GM12878 (cell line): Measurements from ENCODE around the gene FOS. TPM values are rescaled to one million over a fixed set of nuclear protein-coding genes. Genes with fewer than 3 reads are reported as not detected.
A peak's percentile ranks its signal among the peaks of the same experiment; 100 is the strongest.

Experiments
- ATAC-seq: fragments of 200-7000 bp; cut with Tn5 transposase; 3 replicates; pipeline ENCODE4 v1.9.1; 2020; ENCODE audit warnings: mild to moderate bottlenecking, moderate library complexity
- BruUV-seq: library from RNA; stranded (reverse); fragments of 400-500 nt; replicated peaks from 2 replicates; lab custom pipeline; 2021; lab: Mats Ljungman, UMichigan
- CTCF ChIA-PET: fragments of 300-600 bp; sonication (Branson Sonifier 250); formaldehyde crosslinking; extraction: SDS; loops from one replicate; lab custom pipeline; 2021; ENCODE audit warnings: inconsistent platforms; lab: Yijun Ruan, JAX
- POLR2A ChIA-PET: fragments of 350-600 bp; formaldehyde crosslinking; extraction: SDS; loops from one replicate; lab custom pipeline; 2021; ENCODE audit warnings: inconsistent platforms; lab: Charles Lee
- RAD21 ChIA-PET: fragments of 300-600 bp; sonication (Branson Sonifier 250); formaldehyde crosslinking; loops from one replicate; lab custom pipeline; 2023; ENCODE audit warnings: antibody characterized with exemption; ENCODE audit not compliant: unreplicated experiment; lab: Charles Lee
- SMC1A ChIA-PET: fragments of 300-600 bp; sonication (Branson Sonifier 250); formaldehyde crosslinking; loops from one replicate; lab custom pipeline; 2023; ENCODE audit not compliant: unreplicated experiment, uncharacterized antibody; lab: Charles Lee
- DNase-seq: peaks from one replicate; pipeline ENCODE4 v3.0.0-alpha.2; 2011; ENCODE audit warnings: low read depth, low spot score
- FAIRE-seq: peaks from 3 replicates; lab custom pipeline; 2011; peaks lifted over from hg19 to GRCh38; lab: Jason Lieb, UNC
- H2AFZ ChIP-seq: 2 replicates; pipeline ENCODE4 v1.6.0; 2011; ENCODE audit warnings: low read depth, low read length, control low read depth; ENCODE audit not compliant: control insufficient read depth
- H3K27ac ChIP-seq: 2 replicates; pipeline ENCODE4 v1.5.1; 2011; ENCODE audit warnings: control low read depth; ENCODE audit not compliant: control insufficient read depth, insufficient read depth
- H3K27me3 ChIP-seq, 2 experiments: replicated peaks in 1 of 2; 2 replicates each; pipeline versions ENCODE4 v1.6.0 to v1.6.1; 2011; ENCODE audit warnings: low read length in 1 of 2; ENCODE audit not compliant: control insufficient read depth in 2 of 2, insufficient read depth in 2 of 2
- H3K36me3 ChIP-seq, 2 experiments: 2 replicates each; pipeline ENCODE4 v1.5.1; 2011; ENCODE audit warnings: low read length in 1 of 2; ENCODE audit not compliant: control insufficient read depth in 2 of 2, insufficient read depth in 2 of 2
- H3K4me1 ChIP-seq: 2 replicates; pipeline ENCODE4 v1.6.1; 2011; ENCODE audit warnings: mild to moderate bottlenecking, low read length, moderate library complexity, mixed read lengths; ENCODE audit not compliant: control insufficient read depth, insufficient read depth
- H3K4me2 ChIP-seq: 2 replicates; pipeline ENCODE4 v1.6.0; 2011; ENCODE audit warnings: control low read depth; ENCODE audit not compliant: control insufficient read depth, insufficient read depth
- H3K4me3 ChIP-seq: fragments of 200-600 bp; sonication (generic); 2 replicates; pipeline ENCODE4 v1.5.1; 2016
- H3K79me2 ChIP-seq: 2 replicates; pipeline ENCODE4 v1.6.0; 2011; ENCODE audit warnings: low read length; ENCODE audit not compliant: control insufficient read depth, insufficient read depth
- H3K9ac ChIP-seq: 2 replicates; pipeline ENCODE4 v1.8.0; 2011; ENCODE audit warnings: low read length, control low read depth, mixed read lengths; ENCODE audit not compliant: control insufficient read depth, insufficient read depth
- H3K9me3 ChIP-seq: replicated peaks from 3 replicates; pipeline ENCODE4 v1.5.1; 2011; ENCODE audit warnings: mild to moderate bottlenecking, low read length; ENCODE audit not compliant: control insufficient read depth, insufficient read depth
- H4K20me1 ChIP-seq: 2 replicates; pipeline ENCODE4 v1.6.0; 2011; ENCODE audit not compliant: control insufficient read depth, insufficient read depth
- ATF7 ChIP-seq: fragments of 450-650 bp; IDR thresholded peaks from 2 replicates; pipeline ENCODE4 v1.6.1; 2016; ENCODE audit warnings: low read depth, mild to moderate bottlenecking
- BMI1 ChIP-seq: fragments of 450-650 bp; IDR thresholded peaks from 2 replicates; pipeline ENCODE4 v1.6.1; 2016; ENCODE audit warnings: mild to moderate bottlenecking, moderate library complexity, borderline replicate concordance
- CREB1 ChIP-seq: IDR thresholded peaks from 2 replicates; pipeline ENCODE4 v1.6.1; 2012; ENCODE audit warnings: low read depth, mild to moderate bottlenecking, inconsistent platforms
- CUX1 ChIP-seq: IDR thresholded peaks from 2 replicates; pipeline ENCODE4 v1.6.1; 2012; ENCODE audit warnings: improper control_type of control experiment, low read depth, low read length; ENCODE audit not compliant: insufficient replicate concordance
- EGR1 ChIP-seq, 2 experiments: IDR thresholded peaks; 1 replicate in 1 of 2; 2 replicates in 1 of 2; pipeline ENCODE4 v1.6.1; 2011 to 2012; ENCODE audit warnings: low read depth in 2 of 2, low read length in 2 of 2, borderline replicate concordance in 1 of 2, mild to moderate bottlenecking in 1 of 2, moderate library complexity in 1 of 2
- IKZF1 ChIP-seq: fragments of 450-650 bp; conservative IDR thresholded peaks from 2 replicates; pipeline ENCODE4 v1.6.1; 2017; ENCODE audit warnings: antibody characterized with exemption, mild to moderate bottlenecking
- IKZF2 ChIP-seq, 2 experiments: fragments of 450-650 bp; IDR thresholded peaks; 2 replicates each; pipeline ENCODE4 v1.6.1; 2017; ENCODE audit warnings: mild to moderate bottlenecking in 2 of 2, moderate library complexity in 2 of 2
- MLLT1 ChIP-seq: fragments of 450-650 bp; IDR thresholded peaks from 2 replicates; pipeline ENCODE4 v1.6.1; 2016; ENCODE audit warnings: mild to moderate bottlenecking
- NFXL1 ChIP-seq: fragments of 450-650 bp; IDR thresholded peaks from 2 replicates; pipeline ENCODE4 v1.6.1; 2017; ENCODE audit warnings: antibody characterized with exemption, mild to moderate bottlenecking, borderline replicate concordance
- SREBF1 ChIP-seq: IDR thresholded peaks from 2 replicates; pipeline ENCODE4 v1.6.1; 2012; ENCODE audit warnings: mild to moderate bottlenecking, low read length
- WGBS: methylation state at CpG from one replicate; pipeline ENCODE4 v1.1.6; 2016; ENCODE audit warnings: low lambda C conversion rate; ENCODE audit not compliant: insufficient replicate concordance, insufficient coverage; ENCODE audit errors: missing lambda C conversion rate; 5-methylcytosine and 5-hydroxymethylcytosine counted together
- in situ Hi-C: fragments of 300-500 bp; cut with MboI; formaldehyde crosslinking; loops from 9 replicates; pipeline ENCODE4 v1.14.3; 2018; ENCODE audit warnings: mixed read lengths
- intact Hi-C: fragments of 100-400 bp; cut with micrococcal nuclease; formaldehyde crosslinking; loops from one replicate; pipeline ENCODE4 v1.14.2; 2022; ENCODE audit not compliant: unreplicated experiment
- polyA plus RNA-seq, 11 experiments: library from polyadenylated mRNA; depleted of rRNA in 4 of 11; unstranded in 6 of 11; stranded (reverse) in 5 of 11; fragments of >200 nt; fragmentation: Nextera tagmentation in 4 of 11; fragmentation: Illumina TruSeq in 1 of 11; extraction: Ambion mirVana in 4 of 11; extraction: Trizol in 1 of 11; gene quantifications; 1 replicate in 1 of 11; 2 replicates in 10 of 11; pipeline versions ENCODE4 v1.2.1 to v1.2.3, GENCODE V29; 2011 to 2016; ENCODE audit warnings: inconsistent platforms in 2 of 11, missing spikeins in 2 of 11, low read depth in 1 of 11
- total RNA-seq, 4 experiments: library from RNA; depleted of rRNA in 3 of 4; stranded (reverse); fragments of >200 nt in 3 of 4; fragmentation: Illumina TruSeq in 1 of 4; extraction: Trizol in 1 of 4; gene quantifications; 2 replicates each; pipeline versions ENCODE4 v1.2.1 to v1.2.3, GENCODE V29; 2013 to 2021

FOS gene
- total and polyA plus RNA-seq, 10 of the 15 experiments (the other 5 are each of a cell fraction or from before 2014, with no cell fraction given), result 0.02 to 0.95 (median 0.38) TPM

- WGBS, result under 1% methylated on average over 38 of the region's 38 CpGs
- in situ Hi-C loops, result no loop called here
- TF ChIP-seq MLLT1 (peak; percentile 8; the same call in 1 of the 2 replicates), IKZF2 (IDR thresholded peaks at IDR 0.05) (0 out of 4 replicates have a peak, but pooled peaks of 1 of the 2 experiments have one; percentile 27), ATF7 (no peak), EGR1 (IDR thresholded peaks at IDR 0.05; ENCODE audit: borderline replicate concordance in 1 of 2, low read depth in 2 of 2, low read length in 2 of 2) (0 out of 3 replicates have a peak, but pooled peaks of 1 of the 2 experiments have one; percentile 1), BMI1 (no peak), SREBF1 (no peak), CUX1 (no peak), NFXL1 (peak; percentile 78; the same call in 1 of the 2 replicates), IKZF1 (peak; percentile 32), CREB1 (peak; percentile 40; the same call in 1 of the 2 replicates)
- Histone ChIP-seq H3K9me3 (no peaks in the 10 kb centered on the region), H3K27ac (no peak overlapping the region), H3K79me2 (no peaks in the 10 kb centered on the region; the same call in 1 of the 2 replicates), H2AFZ (peak overlapping the region; percentile 21; the same call in 1 of the 2 replicates), H3K27me3 (peaks cover 26 to 30% of the 10 kb centered on the region in 2 experiments), H3K4me3 (peak overlapping the region; percentile 73), H4K20me1 (0 out of 2 replicates have a peak, but pooled peaks cover 3% of the 10 kb centered on the region), H3K4me1 (peaks cover 17% of the 10 kb centered on the region), H3K9ac (no peak overlapping the region; the same call in 1 of the 2 replicates), H3K36me3 (no peaks in the 10 kb centered on the region), H3K4me2 (peak overlapping the region; percentile 77)
- POLR2A ChIA-PET, result no interaction called here
- FAIRE-seq (peak; percentile 52), ATAC-seq (peak; percentile 11), DNase-seq (no peak)
- CTCF ChIA-PET, result no interaction called here
- SMC1A ChIA-PET, result no interaction called here
- intact Hi-C loops, result loop anchor here (2.0 kb wide), 1 partner anchor 20 kb away; no protein-coding TSS in a partner anchor
- RAD21 ChIA-PET, result interaction anchor here (1.6 kb wide), 1 partner anchor 15 kb away, joined by 4 read pairs; no protein-coding TSS in a partner anchor
- no TSS peak for BruUV-seq
Measured at GRCh38 chr14:75279153-75279762, 630 bp downstream of the FOS start.
